Kidney (tissue), 14 donors: ENCODE measurements around the gene KIF21B. TPM values are rescaled to one million over a fixed set of nuclear protein-coding genes. Genes with fewer than 3 reads are reported as not detected.
A peak's percentile ranks its signal among the peaks of the same experiment; 100 is the strongest.

Experiments used
- DNase-seq, 5 donors: peaks; one replicate each; pipeline ENCODE4 v3.0.0-alpha.2; 2013 to 2020
- FAIRE-seq: peaks from 2 replicates; lab custom pipeline; 2012; peaks lifted over from hg19 to GRCh38; lab: Jason Lieb, UNC
- H3K27ac ChIP-seq, 2 donors: one replicate each; pipeline ENCODE4 v1.7.0; 2013; ENCODE audit warnings: low read depth in 2 of 2, low read length in 2 of 2, inconsistent platforms in 1 of 2
- H3K27me3 ChIP-seq: one replicate; pipeline ENCODE4 v1.7.1; 2013; ENCODE audit warnings: low read length, inconsistent platforms; ENCODE audit not compliant: control insufficient read depth, insufficient read depth
- H3K36me3 ChIP-seq, 3 donors: one replicate each; pipeline versions ENCODE4 v1.7.0 to v1.7.1; 2013; ENCODE audit warnings: low read length in 3 of 3, control low read depth in 1 of 3, inconsistent platforms in 1 of 3; ENCODE audit not compliant: insufficient read depth in 3 of 3, control insufficient read depth in 2 of 3
- H3K4me1 ChIP-seq, 3 donors: one replicate each; pipeline versions ENCODE4 v1.7.0 to v1.7.1; 2013; ENCODE audit warnings: low read length in 3 of 3, inconsistent platforms in 1 of 3, low read depth in 1 of 3; ENCODE audit not compliant: control insufficient read depth in 2 of 3, insufficient read depth in 2 of 3
- H3K4me3 ChIP-seq, 3 donors: one replicate each; pipeline versions ENCODE4 v1.7.0 to v1.8.1; 2013; ENCODE audit warnings: low read length in 3 of 3, control low read depth in 1 of 3, inconsistent platforms in 1 of 3
- H3K9ac ChIP-seq, 3 donors: one replicate each; pipeline versions ENCODE4 v1.7.0 to v1.7.1; 2013; ENCODE audit warnings: low read length in 3 of 3, control low read depth in 1 of 3, inconsistent platforms in 1 of 3
- H3K9me3 ChIP-seq, 3 donors: one replicate each; pipeline versions ENCODE4 v1.7.0 to v1.7.1; 2013; ENCODE audit warnings: low read length in 3 of 3, control low read depth in 1 of 3, inconsistent platforms in 1 of 3; ENCODE audit not compliant: control insufficient read depth in 2 of 3, insufficient read depth in 1 of 3
- intact Hi-C: fragments of 100-400 bp; cut with DNase I; formaldehyde crosslinking; loops from one replicate; pipeline ENCODE4 v1.11.1; 2022
- polyA plus RNA-seq: library from polyadenylated mRNA; stranded (reverse); fragments of 350-450 nt; fragmentation: Illumina TruSeq; extraction: RNeasy Lipid Tissue Mini Kit (QIAGEN cat#74804); gene quantifications from one replicate; pipeline ENCODE4 v1.2.3, GENCODE V29; 2014; ENCODE audit warnings: low read depth, low replicate concordance; ENCODE audit not compliant: insufficient read depth
- total RNA-seq: library from RNA; stranded (reverse); fragmentation: NEBNext Ultra II Directional; extraction: Animal tissue kit (Norgen Biotek cat#: 25700); gene quantifications from one replicate; pipeline ENCODE4 v1.2.1, GENCODE V29; 2021
- TF ChIP-seq, protein P1 (sequence below): IDR thresholded peaks from 3 replicates; pipeline ENCODE4 v1.5.1; 2012; ENCODE audit warnings: mild to moderate bottlenecking, moderate library complexity, borderline replicate concordance; ENCODE audit not compliant: insufficient read depth; ENCODE audit errors: extremely low read depth
- donor health status: control.
- donor health status: control.
- donor health status: control.
- donor health status: control.
- donor health status: control.
- donor health status: DM: yes; HTN: yes; CAD: no.
- donor health status: Normal renal cell carcinoma (clear cell type).

The KIF21B gene
- total and polyA plus RNA-seq, 2 donors from 2014 or later, result 0.19 to 5.6 TPM

DNA sequence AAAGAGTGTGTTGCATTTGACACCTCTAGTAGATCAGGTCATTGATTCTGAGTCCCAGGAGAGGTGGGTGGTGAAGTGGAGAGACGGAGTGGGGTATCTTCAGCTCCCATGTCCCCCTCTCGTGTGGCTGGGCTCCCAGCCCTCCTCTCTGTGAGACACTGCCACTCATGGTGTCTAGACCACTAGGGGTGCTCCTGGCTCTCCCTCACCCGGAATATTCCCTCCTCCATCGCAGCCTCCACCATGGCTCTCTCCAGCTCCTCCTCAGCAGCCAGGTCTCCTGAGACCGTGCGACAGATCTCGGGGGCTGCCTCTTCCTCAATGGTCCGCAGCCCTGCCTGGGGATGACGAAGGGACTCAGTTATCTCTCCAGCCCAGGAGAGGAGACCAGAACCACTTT is 20.6 kb upstream of the KIF21B start:
- no peak overlapping the region for H3K27ac ChIP-seq
- FAIRE-seq (no peak), DNase-seq (no peak)
- H3K4me1 ChIP-seq, result no peaks in the 10 kb centered on the region
- H3K36me3 ChIP-seq, result no peaks in the 10 kb centered on the region
- TF ChIP-seq, protein P1, sequence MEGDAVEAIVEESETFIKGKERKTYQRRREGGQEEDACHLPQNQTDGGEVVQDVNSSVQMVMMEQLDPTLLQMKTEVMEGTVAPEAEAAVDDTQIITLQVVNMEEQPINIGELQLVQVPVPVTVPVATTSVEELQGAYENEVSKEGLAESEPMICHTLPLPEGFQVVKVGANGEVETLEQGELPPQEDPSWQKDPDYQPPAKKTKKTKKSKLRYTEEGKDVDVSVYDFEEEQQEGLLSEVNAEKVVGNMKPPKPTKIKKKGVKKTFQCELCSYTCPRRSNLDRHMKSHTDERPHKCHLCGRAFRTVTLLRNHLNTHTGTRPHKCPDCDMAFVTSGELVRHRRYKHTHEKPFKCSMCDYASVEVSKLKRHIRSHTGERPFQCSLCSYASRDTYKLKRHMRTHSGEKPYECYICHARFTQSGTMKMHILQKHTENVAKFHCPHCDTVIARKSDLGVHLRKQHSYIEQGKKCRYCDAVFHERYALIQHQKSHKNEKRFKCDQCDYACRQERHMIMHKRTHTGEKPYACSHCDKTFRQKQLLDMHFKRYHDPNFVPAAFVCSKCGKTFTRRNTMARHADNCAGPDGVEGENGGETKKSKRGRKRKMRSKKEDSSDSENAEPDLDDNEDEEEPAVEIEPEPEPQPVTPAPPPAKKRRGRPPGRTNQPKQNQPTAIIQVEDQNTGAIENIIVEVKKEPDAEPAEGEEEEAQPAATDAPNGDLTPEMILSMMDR, result no peak
- H3K9me3 ChIP-seq, result no peaks in the 10 kb centered on the region
- intact Hi-C loops, result loop anchor here (5.0 kb wide), 1 partner anchor 72 kb away; no protein-coding TSS in a partner anchor
- no peak overlapping the region for H3K9ac ChIP-seq
- no peaks in the 10 kb centered on the region for H3K27me3 ChIP-seq
- no peak overlapping the region for H3K4me3 ChIP-seq

DNA sequence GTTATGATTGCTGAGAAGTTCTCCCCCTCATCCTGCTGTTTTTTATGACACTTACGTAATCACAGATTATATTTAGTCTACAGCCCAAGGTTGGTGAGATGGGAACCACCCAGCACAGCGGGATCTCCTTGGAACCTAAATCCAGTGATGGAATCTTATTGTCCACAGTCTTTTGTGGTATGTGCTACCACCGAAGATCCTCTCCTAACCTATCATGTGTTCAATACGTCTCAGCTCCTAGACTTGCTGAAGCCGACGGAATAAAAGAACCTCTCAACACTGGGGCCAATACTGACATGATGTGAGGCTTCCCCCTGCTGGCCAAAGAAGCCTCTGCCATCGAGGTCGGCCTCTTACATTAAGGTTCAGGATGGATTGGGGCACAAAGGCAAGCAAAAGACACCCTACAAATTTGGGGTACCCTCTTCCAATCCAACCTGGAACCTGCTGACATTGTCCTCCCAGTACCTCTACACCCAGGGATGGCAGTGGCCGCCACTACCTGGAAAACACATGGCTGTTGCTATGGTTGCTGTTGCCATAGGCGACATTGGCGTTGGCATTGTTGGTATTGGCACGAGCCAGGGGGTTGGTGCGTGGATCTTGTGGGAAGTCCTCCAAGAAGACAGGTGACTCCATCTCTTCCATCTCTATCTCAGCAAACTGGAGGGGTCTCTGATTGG is 19.4 kb upstream of the KIF21B start:
- no peaks in the 10 kb centered on the region for H3K36me3 ChIP-seq
- TF ChIP-seq, protein P1, result peak; percentile 90
- H3K27ac ChIP-seq, result no peak overlapping the region
- no peaks in the 10 kb centered on the region for H3K4me1 ChIP-seq
- intact Hi-C loops, result loop anchor here (5.0 kb wide), 1 partner anchor 71 kb away; no protein-coding TSS in a partner anchor
- peak; percentile 64 to 86 (median 74) for DNase-seq
- no peak overlapping the region for H3K4me3 ChIP-seq
- FAIRE-seq, result no peak
- no peak overlapping the region for H3K9ac ChIP-seq
- H3K9me3 ChIP-seq, result no peaks in the 10 kb centered on the region
- H3K27me3 ChIP-seq, result no peaks in the 10 kb centered on the region

DNA sequence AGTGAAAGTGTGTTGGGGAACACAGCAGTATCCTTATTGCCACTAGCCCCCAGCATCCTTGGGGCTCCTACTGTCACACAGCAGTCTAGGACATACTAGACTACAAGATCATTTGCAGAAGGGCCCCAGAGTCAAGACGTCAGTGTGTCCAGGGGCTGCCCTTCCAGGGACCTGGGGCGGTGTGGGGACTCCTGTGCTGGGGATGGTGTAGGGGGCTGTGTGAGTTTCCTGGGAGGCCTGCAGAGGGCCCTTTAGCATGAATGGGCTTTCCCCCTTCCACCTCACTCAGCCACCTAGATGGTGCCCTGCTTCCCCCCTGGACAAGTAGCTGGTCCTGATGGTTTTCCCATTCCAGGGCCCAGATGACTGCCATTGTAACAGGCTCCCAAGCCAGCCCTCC is 17.5 kb upstream of the KIF21B start:
- FAIRE-seq, result no peak
- no peak overlapping the region for H3K27ac ChIP-seq

More for the DNA sequence above, 17.5 kb upstream of the KIF21B start:
- TF ChIP-seq, protein P1, result no peak
- intact Hi-C loops, result loop anchor here (5.0 kb wide), 1 partner anchor 69 kb away; no protein-coding TSS in a partner anchor
- Histone ChIP-seq H3K4me3 (no peak overlapping the region), H3K4me1 (no peaks in the 10 kb centered on the region), H3K36me3 (no peaks in the 10 kb centered on the region), H3K9me3 (no peaks in the 10 kb centered on the region), H3K9ac (no peak overlapping the region), H3K27me3 (no peaks in the 10 kb centered on the region)
- peak in 1 of 5 donors; percentile 37 for DNase-seq
